GM18873 (cell line): ENCODE results near the gene ZBTB20.

Source experiments
- ATAC-seq: cut with Tn5 transposase; IDR thresholded peaks from one replicate; pipeline ENCODE4 v1.9.1; 2021; ENCODE audit warnings: mild to moderate bottlenecking, moderate library complexity, moderate number of reproducible peaks; ENCODE audit not compliant: unreplicated experiment, low FRiP score

ZBTB20 gene

GRCh38 chr3:114942773-114943172 lies 204.3 kb downstream of the ZBTB20 start:
- no peak for ATAC-seq

- no peak for ATAC-seq
Observed at GRCh38 chr3:114941626-114942309, 205.3 kb downstream of the ZBTB20 start.

- no peak for ATAC-seq
Observed at GRCh38 chr3:114939920-114940319, 207.2 kb downstream of the ZBTB20 start.

- ATAC-seq, result no peak
Observed at GRCh38 chr3:114933407-114933806, 213.7 kb downstream of the ZBTB20 start.

- no peak for ATAC-seq
Observed at GRCh38 chr3:114929971-114930732, 216.9 kb downstream of the ZBTB20 start.

GRCh38 chr3:114928989-114929640 lies 218.0 kb downstream of the ZBTB20 start:
- ATAC-seq, result no peak

GRCh38 chr3:114904633-114905032 lies 242.5 kb downstream of the ZBTB20 start:
- ATAC-seq, result no peak

- no peak for ATAC-seq
Observed at GRCh38 chr3:114903213-114903612, 243.9 kb downstream of the ZBTB20 start.

GRCh38 chr3:114902691-114903101 lies 244.4 kb downstream of the ZBTB20 start:
- ATAC-seq, result no peak

- ATAC-seq, result no peak
Observed at GRCh38 chr3:114900908-114901307, 246.2 kb downstream of the ZBTB20 start.

- no peak for ATAC-seq
Observed at GRCh38 chr3:114899186-114899931, 247.7 kb downstream of the ZBTB20 start.

GRCh38 chr3:114896978-114897377 lies 250.1 kb downstream of the ZBTB20 start:
- ATAC-seq, result no peak

GRCh38 chr3:114893361-114893760 lies 253.7 kb downstream of the ZBTB20 start:
- ATAC-seq, result no peak

GRCh38 chr3:114892880-114893279 lies 254.2 kb downstream of the ZBTB20 start:
- no peak for ATAC-seq

GRCh38 chr3:114892131-114892879 lies 254.8 kb downstream of the ZBTB20 start:
- no peak for ATAC-seq

GRCh38 chr3:114887806-114888205 lies 259.3 kb downstream of the ZBTB20 start:
- ATAC-seq, result no peak

GRCh38 chr3:114886905-114887304 lies 260.2 kb downstream of the ZBTB20 start:
- ATAC-seq, result no peak

GRCh38 chr3:114884213-114884923 lies 262.7 kb downstream of the ZBTB20 start:
- ATAC-seq, result no peak

GRCh38 chr3:114880078-114880477 lies 267.0 kb downstream of the ZBTB20 start:
- no peak for ATAC-seq
